ENCODE data around the gene TMEM233.

The TMEM233 gene

GRCh38 chr12:119668324-119668841 is 74.8 kb downstream of the TMEM233 start:
- H3K27me3 ChIP-seq (replicated peaks) = no peaks in the 10 kb centered on the region
- DNase-seq = no peak
- H3K36me3 ChIP-seq (replicated peaks) = peaks cover 11% of the 10 kb centered on the region
- in situ Hi-C loops (cut with HindIII; ENCODE audit: low pct_ligation_motif_present, low sequenced_read_pairs) = no loop called here
- no peak for TF ChIP-seq CTCF (IDR thresholded peaks at IDR 0.05; ENCODE audit: low read depth, low read length, missing control alignments)
- H3K4me3 ChIP-seq (ENCODE audit: low read depth, low read length) = peak overlapping the region; percentile 98
- peak overlapping the region; percentile 65 for H3K27ac ChIP-seq

- Histone ChIP-seq H3K36me3 (replicated peaks) (peaks cover 26% of the 10 kb centered on the region), H3K27me3 (replicated peaks) (no peaks in the 10 kb centered on the region), H3K27ac (no peak overlapping the region), H3K4me3 (ENCODE audit: low read depth, low read length) (no peak overlapping the region)
- in situ Hi-C loops (cut with HindIII; ENCODE audit: low pct_ligation_motif_present, low sequenced_read_pairs) = no loop called here
- no peak for DNase-seq
- no peak for TF ChIP-seq CTCF (IDR thresholded peaks at IDR 0.05; ENCODE audit: low read depth, low read length, missing control alignments)
These were observed 76.3 kb downstream of the TMEM233 start for GRCh38 chr12:119669744-119670472.

GRCh38 chr12:119671070-119671469 is 77.5 kb downstream of the TMEM233 start:
- no peaks in the 10 kb centered on the region for H3K27me3 ChIP-seq (replicated peaks)
- in situ Hi-C loops (cut with HindIII; ENCODE audit: low pct_ligation_motif_present, low sequenced_read_pairs) = no loop called here
- H3K36me3 ChIP-seq (replicated peaks) = peaks cover 33% of the 10 kb centered on the region

GRCh38 chr12:119672194-119672593 is 78.6 kb downstream of the TMEM233 start:
- TF ChIP-seq CTCF (IDR thresholded peaks at IDR 0.05; ENCODE audit: low read depth, low read length, missing control alignments) = no peak
- Histone ChIP-seq H3K27me3 (replicated peaks) (no peaks in the 10 kb centered on the region), H3K27ac (no peak overlapping the region), H3K4me3 (ENCODE audit: low read depth, low read length) (no peak overlapping the region), H3K36me3 (replicated peaks) (peaks cover 44% of the 10 kb centered on the region)
- DNase-seq = no peak
- in situ Hi-C loops (cut with HindIII; ENCODE audit: low pct_ligation_motif_present, low sequenced_read_pairs) = no loop called here

More at GRCh38 chr12:119671070-119671469, 77.5 kb downstream of the TMEM233 start:
- Histone ChIP-seq H3K4me3 (ENCODE audit: low read depth, low read length) (no peak overlapping the region), H3K27ac (no peak overlapping the region)
- no peak for DNase-seq
- no peak for TF ChIP-seq CTCF (IDR thresholded peaks at IDR 0.05; ENCODE audit: low read depth, low read length, missing control alignments)

- Histone ChIP-seq H3K4me3 (ENCODE audit: low read depth, low read length) (no peak overlapping the region), H3K27ac (no peak overlapping the region), H3K36me3 (replicated peaks) (peaks cover 55% of the 10 kb centered on the region), H3K27me3 (replicated peaks) (no peaks in the 10 kb centered on the region)
- in situ Hi-C loops (cut with HindIII; ENCODE audit: low pct_ligation_motif_present, low sequenced_read_pairs) = no loop called here
- DNase-seq = no peak
- TF ChIP-seq CTCF (IDR thresholded peaks at IDR 0.05; ENCODE audit: low read depth, low read length, missing control alignments) = no peak
These were observed 80.1 kb downstream of the TMEM233 start for GRCh38 chr12:119673634-119674033.

Data from brain microvascular endothelial cell (primary cell).